Cardiac fibroblast (primary cell): Measurements from ENCODE around the gene NRP1.

Experiments
- DNase-seq, 2 donors: peaks; one replicate each; pipeline versions ENCODE4 v3.0.0 to v3.0.0-alpha.2; 2010; ENCODE audit warnings: low read depth in 2 of 2
- H3K4me3 ChIP-seq, 2 donors: replicated peaks in 1 of 2; 1 replicate in 1 of 2; 2 replicates in 1 of 2; pipeline ENCODE4 v1.5.1; 2011; ENCODE audit warnings: low read depth in 2 of 2, low read length in 2 of 2, mild to moderate bottlenecking in 2 of 2, moderate library complexity in 1 of 2
- CTCF ChIP-seq: IDR thresholded peaks from one replicate; pipeline ENCODE4 v1.5.1; 2011; ENCODE audit warnings: low read depth, mild to moderate bottlenecking, low read length, inconsistent platforms

The NRP1 gene

DNA sequence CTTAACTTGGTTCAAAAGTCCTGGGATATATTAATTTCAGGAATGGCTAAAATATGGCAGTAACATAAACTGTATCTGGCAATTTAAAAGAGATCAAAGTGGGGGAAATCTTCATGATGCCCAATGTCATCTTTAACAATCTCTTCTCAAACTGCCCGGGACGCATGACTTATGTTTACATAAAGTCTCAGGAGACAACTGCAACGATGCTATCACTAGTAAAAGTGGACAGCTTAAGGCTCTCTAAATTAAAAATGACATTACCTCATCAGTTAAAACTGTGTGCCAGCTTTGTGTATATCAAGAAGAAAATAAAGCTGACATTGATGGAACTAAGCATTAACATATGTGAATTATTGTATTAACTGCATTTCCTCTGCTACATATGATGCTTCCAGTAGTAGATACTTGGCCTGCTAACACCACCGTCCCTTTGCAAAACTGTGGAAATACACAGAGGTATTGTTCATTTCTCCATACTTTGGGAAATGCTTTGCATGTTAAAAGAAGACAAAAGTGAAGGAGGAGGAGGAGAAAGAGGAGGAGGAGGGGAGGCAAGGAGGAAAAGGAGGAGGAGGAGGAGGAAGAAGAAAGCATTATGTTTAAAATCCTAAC lies 62.4 kb downstream of the NRP1 start:
- no peak overlapping the region for H3K4me3 ChIP-seq
- peak in 1 of 2 donors; percentile 47 for DNase-seq
- TF ChIP-seq CTCF = no peak

DNA sequence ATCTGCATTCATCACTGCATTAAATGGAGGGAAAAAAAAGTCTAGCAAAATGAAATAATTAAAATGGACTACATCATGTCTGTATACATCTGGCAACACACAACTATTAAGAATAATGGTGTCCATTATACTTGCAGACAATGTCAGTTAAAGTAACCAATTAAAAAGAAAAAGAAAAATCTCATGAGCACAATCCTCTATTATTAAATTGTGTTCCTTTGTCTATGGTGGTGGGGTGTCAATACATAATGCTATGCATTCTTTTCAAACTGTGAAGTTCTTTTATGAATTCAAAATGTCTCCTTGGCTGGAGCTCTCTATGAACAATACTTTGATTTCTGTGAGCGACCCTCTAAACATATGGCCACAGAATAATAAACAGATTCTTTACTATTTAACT lies 63.5 kb downstream of the NRP1 start:
- H3K4me3 ChIP-seq = no peak overlapping the region
- no peak for TF ChIP-seq CTCF
- DNase-seq = no peak

- H3K4me3 ChIP-seq = no peak overlapping the region
- DNase-seq = no peak
- no peak for TF ChIP-seq CTCF
Observed at GRCh38 chr10:33267708-33268107, 66.8 kb downstream of the NRP1 start.

- DNase-seq = no peak
- no peak for TF ChIP-seq CTCF
- H3K4me3 ChIP-seq = no peak overlapping the region
Observed at GRCh38 chr10:33265621-33266020, 68.8 kb downstream of the NRP1 start.

DNA sequence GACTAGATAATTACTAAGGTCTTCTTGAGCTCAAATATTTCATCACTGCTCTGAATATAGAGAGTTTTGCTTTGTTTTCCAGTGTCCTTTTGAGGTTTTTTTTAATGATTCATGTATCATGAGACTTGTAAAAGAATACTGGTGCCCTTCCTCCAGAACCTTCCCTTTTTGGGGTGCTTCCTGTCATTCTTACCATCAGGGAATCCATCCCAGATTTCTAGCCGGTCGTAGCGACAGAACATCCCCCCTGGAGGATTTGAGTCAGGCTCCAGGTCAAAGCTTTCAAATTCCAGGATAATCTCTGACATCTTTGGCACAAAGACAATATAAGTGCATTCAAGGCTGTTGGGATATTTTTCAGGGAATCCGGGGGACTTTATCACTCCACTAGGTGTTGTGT lies 71.0 kb downstream of the NRP1 start:
- H3K4me3 ChIP-seq = no peak overlapping the region
- peak; percentile 55 to 72 for DNase-seq
- no peak for TF ChIP-seq CTCF

GRCh38 chr10:33262871-33263270 lies 71.6 kb downstream of the NRP1 start:
- TF ChIP-seq CTCF = no peak

GRCh38 chr10:33260403-33261149 lies 73.9 kb downstream of the NRP1 start:
- peak in 1 of 2 donors; percentile 39 for DNase-seq
- no peak for TF ChIP-seq CTCF
- H3K4me3 ChIP-seq = no peak overlapping the region

More at GRCh38 chr10:33262871-33263270, 71.6 kb downstream of the NRP1 start:
- no peak overlapping the region for H3K4me3 ChIP-seq
- no peak for DNase-seq
